ENCODE results near the gene JADE1.
A peak's percentile ranks its signal among the peaks of the same experiment; 100 is the strongest.

The JADE1 gene

DNA sequence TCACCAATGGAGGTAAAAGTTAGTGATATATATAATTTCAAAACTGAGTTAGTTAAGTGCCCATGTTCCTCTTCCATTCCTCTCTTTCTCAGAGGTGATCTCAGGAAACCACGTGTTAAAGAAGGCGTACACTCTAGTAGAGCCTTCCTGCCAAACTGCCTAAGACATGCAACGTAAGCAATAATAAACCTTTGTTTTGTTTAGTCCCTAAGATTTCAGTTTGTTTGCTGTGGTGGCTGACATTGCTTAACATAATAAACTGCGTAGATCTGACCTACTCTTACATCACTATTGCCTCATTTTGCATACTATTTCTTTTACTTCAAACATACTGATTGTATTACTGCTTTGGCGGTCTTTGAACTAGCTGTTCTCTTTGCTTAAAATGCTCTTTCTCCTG is 99.2 kb downstream of the JADE1 start:
- no peak for ATAC-seq (replicated peaks)
- Mint-ChIP-seq H3K27ac (no peak overlapping the region), H3K4me1 (no peaks in the 10 kb centered on the region), H3K27me3 (no peaks in the 10 kb centered on the region), H3K9me3 (no peaks in the 10 kb centered on the region), H3K4me3 (no peak overlapping the region), H3K36me3 (peaks cover 6 to 15% of the 10 kb centered on the region in 2 donors)
- no peak for DNase-seq

GRCh38 chr4:128913228-128913627 is 103.7 kb downstream of the JADE1 start:
- Mint-ChIP-seq H3K27me3 (no peaks in the 10 kb centered on the region), H3K4me3 (no peak overlapping the region), H3K27ac (no peak overlapping the region), H3K36me3 (peaks cover 5 to 10% of the 10 kb centered on the region in 2 donors), H3K9me3 (no peaks in the 10 kb centered on the region), H3K4me1 (peaks cover 13 to 16% of the 10 kb centered on the region in 2 donors)
- DNase-seq: no peak
- no peak for ATAC-seq (replicated peaks)

GRCh38 chr4:128915544-128915943 is 106.0 kb downstream of the JADE1 start:
- DNase-seq: no peak
- Mint-ChIP-seq H3K27me3 (no peaks in the 10 kb centered on the region), H3K9me3 (no peaks in the 10 kb centered on the region), H3K4me3 (no peak overlapping the region), H3K27ac (no peak overlapping the region), H3K4me1 (peaks cover 18 to 27% of the 10 kb centered on the region in 2 donors), H3K36me3 (peaks cover 9 to 24% of the 10 kb centered on the region in 2 donors)
- no peak for ATAC-seq (replicated peaks)

DNA sequence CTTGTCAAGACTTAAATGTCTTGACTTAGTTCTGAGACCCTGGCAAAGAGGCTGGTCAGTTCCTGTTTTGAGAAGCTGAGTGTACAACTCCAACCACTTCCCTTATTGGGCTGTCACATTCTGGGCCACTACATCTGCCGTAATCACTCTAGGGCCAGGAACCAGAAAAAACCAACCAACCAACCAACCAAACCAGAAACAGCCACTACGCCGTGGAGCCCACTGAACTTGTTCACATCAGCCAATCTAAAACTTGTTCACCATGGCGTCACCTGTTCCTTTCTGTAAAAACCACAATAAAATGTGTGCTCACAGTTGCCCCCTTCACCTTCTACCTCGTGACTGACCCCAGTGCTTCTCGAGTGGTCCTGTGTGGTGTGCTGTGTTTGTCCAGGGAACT is 107.3 kb downstream of the JADE1 start:
- ATAC-seq (replicated peaks) (peak; percentile 92 to 98), DNase-seq (peak; percentile 39)
- Mint-ChIP-seq H3K4me1 (peaks cover 18 to 27% of the 10 kb centered on the region in 2 donors), H3K36me3 (peaks cover 6 to 24% of the 10 kb centered on the region in 2 donors), H3K9me3 (no peaks in the 10 kb centered on the region), H3K27me3 (no peaks in the 10 kb centered on the region), H3K4me3 (peak overlapping the region in 1 of 2 donors; percentile 54), H3K27ac (peak overlapping the region; percentile 65)

GRCh38 chr4:128917781-128918180 is 108.3 kb downstream of the JADE1 start:
- H3K4me1 Mint-ChIP-seq: peaks cover 18 to 27% of the 10 kb centered on the region in 2 donors
- ATAC-seq (replicated peaks): peak; percentile 69 to 77
- H3K4me3 Mint-ChIP-seq: no peak overlapping the region
- H3K36me3 Mint-ChIP-seq: peaks cover 9 to 24% of the 10 kb centered on the region in 2 donors
- H3K27ac Mint-ChIP-seq: no peak overlapping the region
- H3K9me3 Mint-ChIP-seq: no peaks in the 10 kb centered on the region
- no peaks in the 10 kb centered on the region for H3K27me3 Mint-ChIP-seq
- peak; percentile 2 for DNase-seq

DNA sequence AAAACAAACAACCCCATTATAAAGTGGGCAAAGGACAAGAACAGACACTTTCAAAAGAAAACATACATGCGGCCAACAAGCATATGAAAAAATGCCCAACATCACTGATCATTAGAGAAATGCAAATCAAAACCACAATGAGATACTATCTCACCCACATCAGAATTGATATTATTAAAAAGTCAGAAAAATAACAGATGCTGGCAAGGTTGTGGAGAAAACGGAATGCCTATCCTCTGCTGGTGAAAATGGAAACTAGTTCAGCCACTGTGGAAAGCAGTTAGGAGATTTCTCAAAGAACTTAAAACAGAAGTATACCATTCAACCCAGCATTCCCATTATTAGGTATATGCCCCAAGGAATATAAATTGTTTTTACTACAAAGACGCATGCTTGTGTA is 112.5 kb downstream of the JADE1 start:
- no peak overlapping the region for H3K4me3 Mint-ChIP-seq
- no peaks in the 10 kb centered on the region for H3K27me3 Mint-ChIP-seq
- no peak for ATAC-seq (replicated peaks)
- H3K4me1 Mint-ChIP-seq: peaks cover 14 to 22% of the 10 kb centered on the region in 2 donors
- H3K36me3 Mint-ChIP-seq: peaks cover 22 to 41% of the 10 kb centered on the region in 2 donors
- no peak for DNase-seq
- peaks cover 0 to 8% of the 10 kb centered on the region in 2 donors for H3K9me3 Mint-ChIP-seq
- no peak overlapping the region for H3K27ac Mint-ChIP-seq

All from stimulated activated naive B cell treated with anti-CD40 and anti-IgM and Interleukin-4, amounts not matched to agents 10 μg/mL and 1 μg/mL and 100 μg/mL, for 72 hours (primary cell).